GM12878 (cell line): ENCODE data around the gene MLN.

Source experiments
- EZH2 ChIP-seq: IDR thresholded peaks from 2 replicates; pipeline ENCODE4 v1.6.1; 2012; ENCODE audit warnings: low read depth, mild to moderate bottlenecking, control low read depth, inconsistent platforms, low read length, borderline replicate concordance; ENCODE audit not compliant: control insufficient read depth
- GABPA ChIP-seq: IDR thresholded peaks from 2 replicates; pipeline ENCODE4 v1.6.1; 2014; ENCODE audit warnings: antibody characterized with exemption, low read depth, mild to moderate bottlenecking, inconsistent platforms
- HDAC2 ChIP-seq: fragments of 200-600 bp; sonication (generic); IDR thresholded peaks from 2 replicates; pipeline ENCODE4 v1.6.1; 2017
- NFIC ChIP-seq: IDR thresholded peaks from 2 replicates; pipeline ENCODE4 v1.6.1; 2012; ENCODE audit warnings: low read depth, mild to moderate bottlenecking, inconsistent platforms, low read length, moderate library complexity
- POLR2A ChIP-seq: IDR thresholded peaks from 2 replicates; pipeline ENCODE4 v1.6.1; 2011; ENCODE audit warnings: low read depth, mild to moderate bottlenecking, low read length
- RAD21 ChIP-seq: IDR thresholded peaks from 2 replicates; pipeline ENCODE4 v1.6.1; 2011; ENCODE audit warnings: mild to moderate bottlenecking, low read depth, low read length, moderate library complexity; ENCODE audit not compliant: insufficient read depth
- SMAD1 ChIP-seq: fragments of 450-650 bp; IDR thresholded peaks from 2 replicates; pipeline ENCODE4 v1.6.1; 2018; ENCODE audit warnings: mild to moderate bottlenecking, low read depth; ENCODE audit not compliant: partially characterized antibody
- SMC3 ChIP-seq: IDR thresholded peaks from 2 replicates; pipeline ENCODE4 v1.6.1; 2011; ENCODE audit warnings: low read length, improper control_type of control experiment, borderline replicate concordance
- TARDBP ChIP-seq: IDR thresholded peaks from 2 replicates; pipeline ENCODE4 v1.6.1; 2016; ENCODE audit warnings: borderline replicate concordance
- TF ChIP-seq, protein P1 (sequence below), 3 experiments: IDR thresholded peaks in 2 of 3; conservative IDR thresholded peaks in 1 of 3; 2 replicates each; pipeline ENCODE4 v1.5.1; 2011; ENCODE audit warnings: low read depth in 3 of 3, low read length in 3 of 3, mild to moderate bottlenecking in 3 of 3, control low read depth in 2 of 3, moderate library complexity in 2 of 3, inconsistent platforms in 1 of 3, mixed read lengths in 1 of 3; ENCODE audit not compliant: control insufficient read depth in 2 of 3, insufficient read depth in 1 of 3; ENCODE audit errors: extremely low read depth in 1 of 3
- TF ChIP-seq, protein P2 (sequence below): IDR thresholded peaks from 2 replicates; pipeline ENCODE4 v1.6.1; 2012; ENCODE audit warnings: low read depth, low read length, improper control_type of control experiment
- TF ChIP-seq, protein P3 (sequence below): IDR thresholded peaks from 2 replicates; pipeline ENCODE4 v1.6.1; 2012; ENCODE audit warnings: mild to moderate bottlenecking, low read depth, low read length
- TF ChIP-seq, protein P4 (sequence below): fragments of 450-650 bp; IDR thresholded peaks from 2 replicates; pipeline ENCODE4 v1.6.1; 2017; ENCODE audit warnings: mild to moderate bottlenecking
- TF ChIP-seq, protein P5 (sequence below): IDR thresholded peaks from 2 replicates; pipeline ENCODE4 v1.6.1; 2011; ENCODE audit warnings: low read depth, low read length, improper control_type of control experiment, borderline replicate concordance

DNA sequence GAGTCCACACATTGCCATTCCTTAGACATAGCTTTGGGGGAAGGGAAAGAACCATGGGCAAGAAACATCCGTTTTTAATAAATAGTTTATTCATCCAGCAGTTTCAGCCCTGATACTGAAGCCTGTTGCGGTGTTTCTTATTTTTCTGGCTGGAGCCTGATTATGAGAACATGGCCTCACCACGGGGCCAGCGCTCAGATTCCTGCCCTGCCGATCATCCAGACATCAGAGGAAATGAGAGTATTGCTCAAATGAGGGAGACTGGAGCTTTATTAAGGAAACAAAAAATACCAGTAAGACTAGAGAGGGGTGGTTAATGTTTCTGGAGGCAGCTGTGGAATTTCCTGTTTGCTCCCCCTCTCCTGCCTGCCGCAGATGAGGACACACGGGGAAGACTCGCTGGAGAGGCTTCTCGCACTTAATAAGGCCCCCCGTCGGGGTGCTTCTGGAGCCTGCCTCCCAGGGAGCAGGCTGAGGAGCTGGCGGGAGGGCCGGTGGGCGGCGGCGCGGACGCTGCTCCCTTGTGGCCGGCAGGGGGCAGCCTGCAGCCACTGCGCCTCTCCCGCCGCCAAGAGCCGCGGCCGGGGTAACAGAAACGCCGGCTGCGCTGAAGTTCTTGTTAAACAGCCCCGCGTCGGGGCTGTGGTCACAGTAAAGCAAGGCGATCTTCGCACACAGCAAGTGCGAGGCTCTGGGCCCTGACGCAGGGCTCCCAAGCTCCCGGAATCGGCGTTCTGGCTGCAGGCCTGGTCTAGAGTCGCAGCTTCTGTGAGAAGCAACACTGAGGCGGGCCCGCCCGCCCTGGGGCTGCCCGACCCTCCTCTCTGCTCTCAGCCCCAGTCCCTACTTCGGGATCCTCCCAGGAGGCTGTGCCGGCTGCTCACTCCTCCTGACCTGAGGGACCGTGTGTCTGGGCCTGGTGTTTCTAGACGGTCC lies 32.4 kb downstream of the MLN start:
- TF ChIP-seq TARDBP (no peak), SMAD1 (no peak), GABPA (no peak), HDAC2 (no peak), EZH2 (no peak), SMC3 (peak; percentile 72), POLR2A (0 out of 2 replicates have a peak, but pooled peaks have one; percentile 25), RAD21 (peak; percentile 64), NFIC (no peak)
- TF ChIP-seq, protein P1, sequence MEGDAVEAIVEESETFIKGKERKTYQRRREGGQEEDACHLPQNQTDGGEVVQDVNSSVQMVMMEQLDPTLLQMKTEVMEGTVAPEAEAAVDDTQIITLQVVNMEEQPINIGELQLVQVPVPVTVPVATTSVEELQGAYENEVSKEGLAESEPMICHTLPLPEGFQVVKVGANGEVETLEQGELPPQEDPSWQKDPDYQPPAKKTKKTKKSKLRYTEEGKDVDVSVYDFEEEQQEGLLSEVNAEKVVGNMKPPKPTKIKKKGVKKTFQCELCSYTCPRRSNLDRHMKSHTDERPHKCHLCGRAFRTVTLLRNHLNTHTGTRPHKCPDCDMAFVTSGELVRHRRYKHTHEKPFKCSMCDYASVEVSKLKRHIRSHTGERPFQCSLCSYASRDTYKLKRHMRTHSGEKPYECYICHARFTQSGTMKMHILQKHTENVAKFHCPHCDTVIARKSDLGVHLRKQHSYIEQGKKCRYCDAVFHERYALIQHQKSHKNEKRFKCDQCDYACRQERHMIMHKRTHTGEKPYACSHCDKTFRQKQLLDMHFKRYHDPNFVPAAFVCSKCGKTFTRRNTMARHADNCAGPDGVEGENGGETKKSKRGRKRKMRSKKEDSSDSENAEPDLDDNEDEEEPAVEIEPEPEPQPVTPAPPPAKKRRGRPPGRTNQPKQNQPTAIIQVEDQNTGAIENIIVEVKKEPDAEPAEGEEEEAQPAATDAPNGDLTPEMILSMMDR (IDR thresholded peaks at IDR 0.05 in 2 of 3, conservative IDR thresholded peaks at IDR 0.05 in 1 of 3; ENCODE audit: control insufficient read depth in 2 of 3, extremely low read depth in 1 of 3, insufficient read depth in 1 of 3, low read depth in 3 of 3, low read length in 3 of 3) = peak; percentile 78 to 90 (median 81)
- TF ChIP-seq, protein P2, sequence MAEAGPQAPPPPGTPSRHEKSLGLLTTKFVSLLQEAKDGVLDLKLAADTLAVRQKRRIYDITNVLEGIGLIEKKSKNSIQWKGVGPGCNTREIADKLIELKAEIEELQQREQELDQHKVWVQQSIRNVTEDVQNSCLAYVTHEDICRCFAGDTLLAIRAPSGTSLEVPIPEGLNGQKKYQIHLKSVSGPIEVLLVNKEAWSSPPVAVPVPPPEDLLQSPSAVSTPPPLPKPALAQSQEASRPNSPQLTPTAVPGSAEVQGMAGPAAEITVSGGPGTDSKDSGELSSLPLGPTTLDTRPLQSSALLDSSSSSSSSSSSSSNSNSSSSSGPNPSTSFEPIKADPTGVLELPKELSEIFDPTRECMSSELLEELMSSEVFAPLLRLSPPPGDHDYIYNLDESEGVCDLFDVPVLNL = no peak
- TF ChIP-seq, protein P3, sequence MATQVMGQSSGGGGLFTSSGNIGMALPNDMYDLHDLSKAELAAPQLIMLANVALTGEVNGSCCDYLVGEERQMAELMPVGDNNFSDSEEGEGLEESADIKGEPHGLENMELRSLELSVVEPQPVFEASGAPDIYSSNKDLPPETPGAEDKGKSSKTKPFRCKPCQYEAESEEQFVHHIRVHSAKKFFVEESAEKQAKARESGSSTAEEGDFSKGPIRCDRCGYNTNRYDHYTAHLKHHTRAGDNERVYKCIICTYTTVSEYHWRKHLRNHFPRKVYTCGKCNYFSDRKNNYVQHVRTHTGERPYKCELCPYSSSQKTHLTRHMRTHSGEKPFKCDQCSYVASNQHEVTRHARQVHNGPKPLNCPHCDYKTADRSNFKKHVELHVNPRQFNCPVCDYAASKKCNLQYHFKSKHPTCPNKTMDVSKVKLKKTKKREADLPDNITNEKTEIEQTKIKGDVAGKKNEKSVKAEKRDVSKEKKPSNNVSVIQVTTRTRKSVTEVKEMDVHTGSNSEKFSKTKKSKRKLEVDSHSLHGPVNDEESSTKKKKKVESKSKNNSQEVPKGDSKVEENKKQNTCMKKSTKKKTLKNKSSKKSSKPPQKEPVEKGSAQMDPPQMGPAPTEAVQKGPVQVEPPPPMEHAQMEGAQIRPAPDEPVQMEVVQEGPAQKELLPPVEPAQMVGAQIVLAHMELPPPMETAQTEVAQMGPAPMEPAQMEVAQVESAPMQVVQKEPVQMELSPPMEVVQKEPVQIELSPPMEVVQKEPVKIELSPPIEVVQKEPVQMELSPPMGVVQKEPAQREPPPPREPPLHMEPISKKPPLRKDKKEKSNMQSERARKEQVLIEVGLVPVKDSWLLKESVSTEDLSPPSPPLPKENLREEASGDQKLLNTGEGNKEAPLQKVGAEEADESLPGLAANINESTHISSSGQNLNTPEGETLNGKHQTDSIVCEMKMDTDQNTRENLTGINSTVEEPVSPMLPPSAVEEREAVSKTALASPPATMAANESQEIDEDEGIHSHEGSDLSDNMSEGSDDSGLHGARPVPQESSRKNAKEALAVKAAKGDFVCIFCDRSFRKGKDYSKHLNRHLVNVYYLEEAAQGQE = no peak
- TF ChIP-seq, protein P4, sequence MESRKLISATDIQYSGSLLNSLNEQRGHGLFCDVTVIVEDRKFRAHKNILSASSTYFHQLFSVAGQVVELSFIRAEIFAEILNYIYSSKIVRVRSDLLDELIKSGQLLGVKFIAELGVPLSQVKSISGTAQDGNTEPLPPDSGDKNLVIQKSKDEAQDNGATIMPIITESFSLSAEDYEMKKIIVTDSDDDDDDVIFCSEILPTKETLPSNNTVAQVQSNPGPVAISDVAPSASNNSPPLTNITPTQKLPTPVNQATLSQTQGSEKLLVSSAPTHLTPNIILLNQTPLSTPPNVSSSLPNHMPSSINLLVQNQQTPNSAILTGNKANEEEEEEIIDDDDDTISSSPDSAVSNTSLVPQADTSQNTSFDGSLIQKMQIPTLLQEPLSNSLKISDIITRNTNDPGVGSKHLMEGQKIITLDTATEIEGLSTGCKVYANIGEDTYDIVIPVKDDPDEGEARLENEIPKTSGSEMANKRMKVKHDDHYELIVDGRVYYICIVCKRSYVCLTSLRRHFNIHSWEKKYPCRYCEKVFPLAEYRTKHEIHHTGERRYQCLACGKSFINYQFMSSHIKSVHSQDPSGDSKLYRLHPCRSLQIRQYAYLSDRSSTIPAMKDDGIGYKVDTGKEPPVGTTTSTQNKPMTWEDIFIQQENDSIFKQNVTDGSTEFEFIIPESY = no peak
- TF ChIP-seq, protein P5, sequence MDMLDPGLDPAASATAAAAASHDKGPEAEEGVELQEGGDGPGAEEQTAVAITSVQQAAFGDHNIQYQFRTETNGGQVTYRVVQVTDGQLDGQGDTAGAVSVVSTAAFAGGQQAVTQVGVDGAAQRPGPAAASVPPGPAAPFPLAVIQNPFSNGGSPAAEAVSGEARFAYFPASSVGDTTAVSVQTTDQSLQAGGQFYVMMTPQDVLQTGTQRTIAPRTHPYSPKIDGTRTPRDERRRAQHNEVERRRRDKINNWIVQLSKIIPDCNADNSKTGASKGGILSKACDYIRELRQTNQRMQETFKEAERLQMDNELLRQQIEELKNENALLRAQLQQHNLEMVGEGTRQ = no peak
